AG09319 (cell line): ENCODE measurements around the gene MAP2K3.
"Not testable (repeated sequence)": the region's sequence is repeated elsewhere in the genome, so short reads cannot be mapped to it uniquely, and the experiment has no call there.

Source experiments
- DNase-seq: peaks from one replicate; pipeline ENCODE4 v3.0.0-alpha.2; 2010; ENCODE audit warnings: low read depth; ENCODE audit errors: extremely low read depth
- CTCF ChIP-seq: IDR thresholded peaks from 2 replicates; pipeline ENCODE4 v1.5.1; 2011; ENCODE audit warnings: low read depth, mild to moderate bottlenecking, inconsistent platforms, low read length, moderate library complexity

MAP2K3 gene

GRCh38 chr17:21318439-21318838 lies 33.9 kb downstream of the MAP2K3 start:
- TF ChIP-seq CTCF, result no peak
- DNase-seq, result no peak

- not testable (repeated sequence) for DNase-seq
Observed at GRCh38 chr17:21318856-21319255, 34.3 kb downstream of the MAP2K3 start.

- not testable (repeated sequence) for DNase-seq
Observed at GRCh38 chr17:21319256-21319655, 34.7 kb downstream of the MAP2K3 start.

GRCh38 chr17:21319686-21320375 lies 35.3 kb downstream of the MAP2K3 start:
- not testable (repeated sequence) for DNase-seq

- DNase-seq, result not testable (repeated sequence)
Observed at GRCh38 chr17:21320430-21320829, 35.9 kb downstream of the MAP2K3 start.

- DNase-seq, result not testable (repeated sequence)
Observed at GRCh38 chr17:21321061-21321460, 36.5 kb downstream of the MAP2K3 start.

GRCh38 chr17:21321744-21322191 lies 37.3 kb downstream of the MAP2K3 start:
- DNase-seq, result not testable (repeated sequence)

GRCh38 chr17:21323257-21324111 lies 39.0 kb downstream of the MAP2K3 start:
- not testable (repeated sequence) for DNase-seq

- not testable (repeated sequence) for DNase-seq
Observed at GRCh38 chr17:21324741-21325140, 40.2 kb downstream of the MAP2K3 start.

- not testable (repeated sequence) for DNase-seq
Observed at GRCh38 chr17:21327921-21328320, 43.4 kb downstream of the MAP2K3 start.

- DNase-seq, result not testable (repeated sequence)
Observed at GRCh38 chr17:21328778-21329177, 44.3 kb downstream of the MAP2K3 start.

GRCh38 chr17:21330436-21331160 lies 46.1 kb downstream of the MAP2K3 start:
- no peak for TF ChIP-seq CTCF
- DNase-seq, result no peak

GRCh38 chr17:21336541-21337294 lies 52.2 kb downstream of the MAP2K3 start:
- DNase-seq, result not testable (repeated sequence)

GRCh38 chr17:21337981-21338625 lies 53.6 kb downstream of the MAP2K3 start:
- not testable (repeated sequence) for DNase-seq
